ENCODE measurements around the gene EPB41L4A. TPM values are rescaled to one million over a fixed set of nuclear protein-coding genes. Genes with fewer than 3 reads are reported as not detected.

Gene EPB41L4A
- polyA plus RNA-seq, 1 donor from 2014 or later = 7.4 TPM

GRCh38 chr5:112202694-112203093, 216.4 kb downstream of the EPB41L4A start:
- H3K9me2 ChIP-seq (ENCODE audit: insufficient read depth, low read length) = no peaks in the 10 kb centered on the region
- no peak overlapping the region for H3K9ac ChIP-seq (ENCODE audit: low read length)
- no peak overlapping the region for H3K4me3 ChIP-seq (ENCODE audit: low read length)
- H2AFZ ChIP-seq (ENCODE audit: low read depth, low read length) = no peak overlapping the region
- no peaks in the 10 kb centered on the region for H4K20me1 ChIP-seq (ENCODE audit: insufficient read depth)
- no peaks in the 10 kb centered on the region for H3K27me3 ChIP-seq (ENCODE audit: insufficient read depth, low read depth, low read length)
- no peaks in the 10 kb centered on the region for H3K36me3 ChIP-seq (ENCODE audit: insufficient read depth, low read length)
- H3K79me2 ChIP-seq (replicated peaks; ENCODE audit: insufficient read depth, low read length) = no peaks in the 10 kb centered on the region
- H3K27ac ChIP-seq (ENCODE audit: low read length) = no peak overlapping the region
- no peaks in the 10 kb centered on the region for H3K9me3 ChIP-seq (ENCODE audit: low read length)
- TF ChIP-seq REST (IDR thresholded peaks at IDR 0.05; ENCODE audit: borderline replicate concordance) = no peak
- no peak for TF ChIP-seq POLR2AphosphoS5 (IDR thresholded peaks at IDR 0.05)
- TF ChIP-seq TAF1 (IDR thresholded peaks at IDR 0.05; ENCODE audit: low read depth) = no peak
- no peak for TF ChIP-seq SMC3 (conservative IDR thresholded peaks at IDR 0.05; ENCODE audit: poor library complexity)
- no peak for TF ChIP-seq EZH2 (IDR thresholded peaks at IDR 0.05; ENCODE audit: borderline replicate concordance, insufficient read depth, low read length, poor library complexity, severe bottlenecking)
- H3K4me2 ChIP-seq (ENCODE audit: low read length) = no peak overlapping the region
- no peaks in the 10 kb centered on the region for H3F3A ChIP-seq (ENCODE audit: insufficient read depth, low read length, poor library complexity, severe bottlenecking)

GRCh38 chr5:112201141-112201540, 217.9 kb downstream of the EPB41L4A start:
- no peaks in the 10 kb centered on the region for H3K27me3 ChIP-seq (ENCODE audit: insufficient read depth, low read depth, low read length)
- no peak overlapping the region for H3K9ac ChIP-seq (ENCODE audit: low read length)
- H3K79me2 ChIP-seq (replicated peaks; ENCODE audit: insufficient read depth, low read length) = no peaks in the 10 kb centered on the region
- no peaks in the 10 kb centered on the region for H3K36me3 ChIP-seq (ENCODE audit: insufficient read depth, low read length)
- H3K4me2 ChIP-seq (ENCODE audit: low read length) = no peak overlapping the region
- no peaks in the 10 kb centered on the region for H4K20me1 ChIP-seq (ENCODE audit: insufficient read depth)
- no peak overlapping the region for H3K4me3 ChIP-seq (ENCODE audit: low read length)
- no peak for TF ChIP-seq MXI1 (conservative IDR thresholded peaks at IDR 0.05; ENCODE audit: poor library complexity, severe bottlenecking)
- no peak for TF ChIP-seq TAF1 (IDR thresholded peaks at IDR 0.05; ENCODE audit: low read depth)
- no peak overlapping the region for H3K27ac ChIP-seq (ENCODE audit: low read length)
- no peak overlapping the region for H2AFZ ChIP-seq (ENCODE audit: low read depth, low read length)
- no peaks in the 10 kb centered on the region for H3K9me3 ChIP-seq (ENCODE audit: low read length)
- H3K9me2 ChIP-seq (ENCODE audit: insufficient read depth, low read length) = no peaks in the 10 kb centered on the region
- H3F3A ChIP-seq (ENCODE audit: insufficient read depth, low read length, poor library complexity, severe bottlenecking) = no peaks in the 10 kb centered on the region

- H3F3A ChIP-seq (ENCODE audit: insufficient read depth, low read length, poor library complexity, severe bottlenecking) = no peaks in the 10 kb centered on the region
- H3K9ac ChIP-seq (ENCODE audit: low read length) = no peak overlapping the region
- H3K4me3 ChIP-seq (ENCODE audit: low read length) = no peak overlapping the region
- TF ChIP-seq EZH2 (IDR thresholded peaks at IDR 0.05; ENCODE audit: borderline replicate concordance, insufficient read depth, low read length, poor library complexity, severe bottlenecking) = no peak
- no peak for TF ChIP-seq TAF1 (IDR thresholded peaks at IDR 0.05; ENCODE audit: low read depth)
- no peak for TF ChIP-seq SMC3 (conservative IDR thresholded peaks at IDR 0.05; ENCODE audit: poor library complexity)
- no peak for TF ChIP-seq MXI1 (conservative IDR thresholded peaks at IDR 0.05; ENCODE audit: poor library complexity, severe bottlenecking)
- H3K27ac ChIP-seq (ENCODE audit: low read length) = no peak overlapping the region
- no peak overlapping the region for H3K4me2 ChIP-seq (ENCODE audit: low read length)
- H3K36me3 ChIP-seq (ENCODE audit: insufficient read depth, low read length) = no peaks in the 10 kb centered on the region
- H3K9me2 ChIP-seq (ENCODE audit: insufficient read depth, low read length) = no peaks in the 10 kb centered on the region
- no peaks in the 10 kb centered on the region for H4K20me1 ChIP-seq (ENCODE audit: insufficient read depth)
- H3K27me3 ChIP-seq (ENCODE audit: insufficient read depth, low read depth, low read length) = no peaks in the 10 kb centered on the region
- no peak overlapping the region for H2AFZ ChIP-seq (ENCODE audit: low read depth, low read length)
- H3K9me3 ChIP-seq (ENCODE audit: low read length) = no peaks in the 10 kb centered on the region
- no peaks in the 10 kb centered on the region for H3K79me2 ChIP-seq (replicated peaks; ENCODE audit: insufficient read depth, low read length)
These were observed 218.9 kb downstream of the EPB41L4A start for GRCh38 chr5:112200131-112200530.

All from neural cell (in vitro differentiated cells).